ENCODE data around the gene DNHD1. TPM values are rescaled to one million over a fixed set of nuclear protein-coding genes. Genes with fewer than 3 reads are reported as not detected.
A peak's percentile ranks its signal among the peaks of the same experiment; 100 is the strongest.

DNHD1 gene
- total RNA-seq, 6 experiments from 2014 or later, result 1.9 to 10.3 (median 6.1) TPM

DNA sequence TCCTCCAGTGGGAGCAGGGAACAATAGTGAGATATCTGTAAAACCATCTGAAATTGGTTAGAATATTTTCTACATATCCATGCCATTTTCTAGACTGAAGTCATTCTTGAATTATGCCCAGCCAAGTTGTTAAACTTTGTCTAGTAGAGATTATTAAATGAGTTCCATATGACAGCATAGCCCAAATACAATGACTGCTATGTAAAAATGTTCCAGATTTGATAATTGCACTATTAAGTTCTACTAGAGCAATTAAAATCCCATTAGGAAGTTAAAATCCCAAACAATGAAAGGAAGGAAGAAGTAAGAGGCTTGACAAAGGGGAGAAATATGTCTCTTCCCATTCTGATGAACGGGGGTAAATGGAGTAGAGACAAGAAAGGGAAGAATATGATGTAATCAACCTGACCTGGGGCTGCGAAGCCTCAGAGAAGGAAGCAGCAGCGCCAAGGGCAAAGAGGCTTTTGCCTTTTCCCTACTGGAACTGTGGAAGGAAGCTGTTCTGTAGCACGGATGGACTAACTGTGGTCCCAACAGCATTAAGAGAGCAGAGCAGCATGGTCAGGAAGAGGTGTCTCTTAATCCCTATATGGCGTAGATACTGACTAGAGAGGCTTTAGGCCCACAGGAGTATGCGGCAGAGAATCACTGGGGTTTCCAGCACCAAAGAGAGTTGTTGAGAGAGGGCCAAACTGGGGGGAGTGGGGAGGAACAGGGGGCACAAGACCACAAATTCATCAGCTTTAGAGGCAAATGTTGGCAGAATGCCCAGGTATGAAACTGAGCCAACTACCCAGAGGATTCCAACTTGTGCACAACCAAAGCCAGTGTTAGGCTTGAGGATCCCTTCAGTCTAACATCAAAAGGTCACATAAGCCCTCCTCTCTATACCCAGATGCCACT lies 79.6 kb downstream of the DNHD1 start:
- DNase-seq, result no peak
- Histone ChIP-seq H3K4me1 (no peaks in the 10 kb centered on the region), H3K27me3 (no peaks in the 10 kb centered on the region), H3K27ac (peak overlapping the region in 1 of 3 donors; percentile 13), H3K36me3 (no peaks in the 10 kb centered on the region), H3K9me3 (no peaks in the 10 kb centered on the region), H3K4me3 (no peak overlapping the region)
- intact Hi-C loops (cut with DNase I), result no loop called here
- ATAC-seq, result peak; percentile 34 to 57 (median 52)
- no peak for TF ChIP-seq POLR2A (IDR thresholded peaks at IDR 0.05)
- TF ChIP-seq, protein P1, sequence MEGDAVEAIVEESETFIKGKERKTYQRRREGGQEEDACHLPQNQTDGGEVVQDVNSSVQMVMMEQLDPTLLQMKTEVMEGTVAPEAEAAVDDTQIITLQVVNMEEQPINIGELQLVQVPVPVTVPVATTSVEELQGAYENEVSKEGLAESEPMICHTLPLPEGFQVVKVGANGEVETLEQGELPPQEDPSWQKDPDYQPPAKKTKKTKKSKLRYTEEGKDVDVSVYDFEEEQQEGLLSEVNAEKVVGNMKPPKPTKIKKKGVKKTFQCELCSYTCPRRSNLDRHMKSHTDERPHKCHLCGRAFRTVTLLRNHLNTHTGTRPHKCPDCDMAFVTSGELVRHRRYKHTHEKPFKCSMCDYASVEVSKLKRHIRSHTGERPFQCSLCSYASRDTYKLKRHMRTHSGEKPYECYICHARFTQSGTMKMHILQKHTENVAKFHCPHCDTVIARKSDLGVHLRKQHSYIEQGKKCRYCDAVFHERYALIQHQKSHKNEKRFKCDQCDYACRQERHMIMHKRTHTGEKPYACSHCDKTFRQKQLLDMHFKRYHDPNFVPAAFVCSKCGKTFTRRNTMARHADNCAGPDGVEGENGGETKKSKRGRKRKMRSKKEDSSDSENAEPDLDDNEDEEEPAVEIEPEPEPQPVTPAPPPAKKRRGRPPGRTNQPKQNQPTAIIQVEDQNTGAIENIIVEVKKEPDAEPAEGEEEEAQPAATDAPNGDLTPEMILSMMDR (IDR thresholded peaks at IDR 0.05), result no peak
- WGBS (ENCODE audit: insufficient coverage, low coverage, low lambda C conversion rate, missing lambda C conversion rate), result 38% methylated on average over 2 of the region's 6 CpGs

DNA sequence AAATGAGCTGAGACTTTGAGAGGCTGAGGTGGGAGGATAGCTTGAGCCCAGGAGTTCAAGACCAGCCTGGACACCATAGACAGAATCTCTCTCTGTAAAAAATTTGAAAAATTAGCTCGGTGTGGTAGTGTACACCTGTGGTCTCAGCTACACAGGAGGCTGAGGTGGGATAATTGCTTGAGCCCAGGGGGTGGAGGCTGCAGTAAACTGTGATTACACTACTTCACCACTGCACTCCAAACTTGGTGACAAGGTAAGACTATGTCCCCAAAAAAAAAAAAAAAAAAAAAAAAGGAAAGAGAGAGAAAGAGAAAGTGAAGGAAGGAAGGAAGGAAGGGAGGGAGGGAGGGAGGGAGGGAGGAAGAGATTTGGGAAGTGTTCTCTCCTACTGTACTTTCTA lies 81.1 kb downstream of the DNHD1 start:
- no peaks in the 10 kb centered on the region for H3K36me3 ChIP-seq
- intact Hi-C loops (cut with DNase I), result no loop called here
- TF ChIP-seq, protein P1 (IDR thresholded peaks at IDR 0.05), result no peak
- no peak for TF ChIP-seq POLR2A (IDR thresholded peaks at IDR 0.05)
- DNase-seq (no peak), ATAC-seq (no peak)
- H3K9me3 ChIP-seq, result no peaks in the 10 kb centered on the region
- no peaks in the 10 kb centered on the region for H3K27me3 ChIP-seq
- WGBS (ENCODE audit: insufficient coverage, low coverage, low lambda C conversion rate, missing lambda C conversion rate), result 71% methylated on average over 1 of the region's 1 CpG
- H3K4me1 ChIP-seq, result no peaks in the 10 kb centered on the region
- no peak overlapping the region for H3K27ac ChIP-seq
- H3K4me3 ChIP-seq, result no peak overlapping the region

DNA sequence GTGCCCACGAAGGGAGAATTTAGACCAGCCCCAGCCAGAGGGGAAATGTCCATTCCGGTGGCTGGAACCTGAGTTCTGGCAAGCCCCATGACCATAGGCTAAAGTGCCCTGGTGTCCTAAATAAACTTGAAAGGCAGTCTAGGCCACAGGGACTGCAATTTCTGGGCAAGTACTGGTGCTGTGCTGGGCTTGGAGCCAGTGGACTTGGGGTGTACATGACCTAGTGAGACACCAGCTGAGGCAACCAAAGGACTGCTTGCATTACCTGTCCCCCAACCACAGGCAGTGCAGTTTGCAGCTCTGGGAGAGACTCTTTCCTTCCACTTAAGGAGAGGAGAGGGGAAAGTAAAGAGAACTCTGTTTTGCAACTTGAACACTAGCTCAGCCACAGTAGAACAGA lies 82.6 kb downstream of the DNHD1 start:
- DNase-seq (no peak), ATAC-seq (peak in 1 of 4 donors; percentile 46)
- no peaks in the 10 kb centered on the region for H3K27me3 ChIP-seq
- no peak overlapping the region for H3K27ac ChIP-seq
- H3K4me1 ChIP-seq, result no peaks in the 10 kb centered on the region
- H3K9me3 ChIP-seq, result no peaks in the 10 kb centered on the region
- H3K36me3 ChIP-seq, result peaks cover 0 to 2% (median 0%) of the 10 kb centered on the region in 4 donors
- TF ChIP-seq, protein P1 (IDR thresholded peaks at IDR 0.05), result no peak
- no peak for TF ChIP-seq POLR2A (IDR thresholded peaks at IDR 0.05)
- intact Hi-C loops (cut with DNase I), result no loop called here
- H3K4me3 ChIP-seq, result no peak overlapping the region
- 43% methylated on average over 1 of the region's 2 CpGs for WGBS (ENCODE audit: insufficient coverage, low coverage, low lambda C conversion rate, missing lambda C conversion rate)

DNA sequence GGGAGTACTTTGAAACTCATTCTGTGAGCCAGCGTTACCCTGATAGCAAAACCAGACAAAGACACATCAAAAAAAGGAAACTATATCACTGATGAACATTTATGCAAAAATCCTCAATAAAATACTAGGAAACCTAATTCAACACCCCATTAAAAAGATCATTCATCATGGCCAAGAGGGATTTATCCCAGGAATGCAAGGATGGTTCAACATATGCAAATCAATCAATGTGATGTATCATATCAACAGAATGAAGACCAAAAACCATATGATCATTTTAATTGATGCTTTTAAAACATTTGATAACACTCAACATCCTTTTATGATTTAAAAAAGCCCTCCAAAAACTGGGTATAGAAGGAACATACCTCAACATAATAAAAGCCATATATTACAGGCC lies 86.5 kb downstream of the DNHD1 start:
- H3K27me3 ChIP-seq, result no peaks in the 10 kb centered on the region
- no peaks in the 10 kb centered on the region for H3K9me3 ChIP-seq
- H3K4me3 ChIP-seq, result no peak overlapping the region
- H3K4me1 ChIP-seq, result no peaks in the 10 kb centered on the region
- TF ChIP-seq, protein P1 (IDR thresholded peaks at IDR 0.05), result no peak
- TF ChIP-seq POLR2A (IDR thresholded peaks at IDR 0.05), result no peak
- intact Hi-C loops (cut with DNase I), result no loop called here
- peaks cover 0 to 2% (median 0%) of the 10 kb centered on the region in 4 donors for H3K36me3 ChIP-seq
- ATAC-seq, result no peak
- H3K27ac ChIP-seq, result no peak overlapping the region
- 100% methylated on average over 1 of the region's 1 CpG for WGBS (ENCODE audit: insufficient coverage, low coverage, low lambda C conversion rate, missing lambda C conversion rate)
- DNase-seq, result no peak
